GM10847 (cell line): ENCODE results near the gene PELI1.

Experiments used
- POLR2A ChIP-seq: IDR thresholded peaks from 2 replicates; pipeline ENCODE4 v1.6.1; 2011; ENCODE audit not compliant: insufficient read length; ENCODE audit errors: extremely low read depth

The PELI1 gene

DNA sequence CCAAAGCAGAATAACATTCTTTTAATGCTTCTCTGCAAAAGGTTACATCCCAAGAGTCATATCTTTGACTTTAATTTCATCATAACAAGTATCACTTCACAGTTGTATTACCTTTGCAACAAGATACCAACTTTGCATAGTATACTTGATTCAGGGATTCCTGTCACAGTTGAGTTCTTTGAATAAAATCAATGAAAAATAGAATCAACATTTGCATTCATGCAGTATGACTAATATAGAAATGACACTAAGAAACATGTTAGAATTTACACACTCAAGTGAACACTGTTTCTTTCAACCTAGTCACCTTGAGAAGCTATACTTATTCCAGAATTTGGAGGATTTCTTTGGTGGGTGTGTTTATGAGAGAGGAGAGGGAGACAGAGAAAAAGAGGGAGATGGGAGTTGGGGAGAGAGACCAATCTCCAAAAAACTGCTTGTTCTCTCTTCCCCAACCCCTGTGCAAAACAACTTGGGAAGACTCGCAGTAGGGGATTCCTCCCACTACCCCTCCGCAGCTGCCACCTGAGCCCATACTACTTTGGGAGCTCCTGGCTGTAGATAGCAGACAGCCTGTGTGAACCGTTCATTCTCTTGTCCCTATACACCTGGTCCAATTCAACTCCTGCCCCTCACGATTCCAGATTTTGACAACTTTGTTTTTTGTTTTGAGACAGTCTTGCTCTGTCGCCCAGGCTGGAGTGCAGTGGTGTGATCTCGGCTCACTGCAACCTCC is 57.7 kb downstream of the PELI1 start:
- TF ChIP-seq POLR2A: no peak

- no peak for TF ChIP-seq POLR2A
These were observed 58.3 kb downstream of the PELI1 start for GRCh38 chr2:64085936-64086335.

DNA sequence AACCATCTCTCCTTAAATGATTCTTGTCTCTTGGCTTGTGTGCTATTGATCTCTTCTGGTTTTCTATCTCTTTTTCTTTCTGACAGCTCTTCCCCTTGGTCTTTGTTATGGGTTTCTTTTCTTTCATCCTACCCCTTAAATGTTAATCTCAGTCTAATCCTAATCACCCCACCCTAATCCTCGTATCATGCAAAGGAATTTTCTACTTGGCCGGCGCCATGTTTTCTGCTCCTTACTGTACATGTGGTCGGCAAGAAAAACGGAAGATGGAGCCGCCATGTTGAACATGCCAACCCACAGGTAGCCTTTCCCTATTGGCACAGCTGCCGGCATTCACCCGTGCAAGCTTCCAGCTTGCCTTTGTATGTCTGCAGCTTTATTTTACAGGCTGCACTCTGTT is 63.2 kb downstream of the PELI1 start:
- TF ChIP-seq POLR2A: no peak

- no peak for TF ChIP-seq POLR2A
These were observed 64.0 kb downstream of the PELI1 start for GRCh38 chr2:64080179-64080578.

DNA sequence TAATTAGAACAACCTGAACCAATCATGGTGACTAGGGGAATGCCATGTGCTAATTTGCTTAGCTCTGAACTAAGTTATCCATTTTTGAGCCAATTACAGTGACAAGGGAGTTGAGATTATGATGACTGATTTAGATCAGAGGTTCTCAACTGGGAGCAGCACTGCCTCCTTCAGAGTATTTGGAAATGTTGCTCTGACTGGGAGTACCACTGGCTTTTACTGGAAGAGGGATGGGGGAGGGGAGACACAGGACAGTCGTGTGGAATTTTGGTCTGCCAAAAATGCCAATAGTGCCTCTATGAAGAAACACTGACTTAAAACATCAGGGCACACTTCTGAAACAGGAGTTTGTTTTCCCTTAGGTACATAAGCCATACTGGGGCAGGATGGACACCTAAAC is 76.9 kb downstream of the PELI1 start:
- no peak for TF ChIP-seq POLR2A

- no peak for TF ChIP-seq POLR2A
These were observed 78.7 kb downstream of the PELI1 start for GRCh38 chr2:64065516-64065915.

DNA sequence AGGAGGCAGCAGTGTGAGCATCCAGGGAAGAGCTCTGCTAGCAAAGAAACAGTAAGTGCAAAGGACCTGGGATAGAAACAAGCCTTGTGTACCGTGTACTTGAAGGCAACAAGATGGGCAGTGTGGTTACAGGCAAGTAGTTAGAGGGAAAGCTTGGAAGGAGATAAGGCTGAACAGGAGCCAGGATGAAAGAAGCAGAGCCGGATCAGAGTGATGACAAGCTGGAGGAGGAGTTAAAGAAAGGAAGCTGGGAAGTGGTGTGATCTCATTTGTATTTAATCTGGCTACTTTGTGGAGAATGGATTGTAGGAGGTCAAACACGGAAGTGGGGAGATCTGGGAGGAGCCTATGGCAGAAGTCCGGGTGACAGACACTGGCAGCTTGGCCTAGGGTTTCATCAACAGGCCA is 80.3 kb downstream of the PELI1 start:
- no peak for TF ChIP-seq POLR2A

- no peak for TF ChIP-seq POLR2A
These were observed 80.8 kb downstream of the PELI1 start for GRCh38 chr2:64063454-64063853.

DNA sequence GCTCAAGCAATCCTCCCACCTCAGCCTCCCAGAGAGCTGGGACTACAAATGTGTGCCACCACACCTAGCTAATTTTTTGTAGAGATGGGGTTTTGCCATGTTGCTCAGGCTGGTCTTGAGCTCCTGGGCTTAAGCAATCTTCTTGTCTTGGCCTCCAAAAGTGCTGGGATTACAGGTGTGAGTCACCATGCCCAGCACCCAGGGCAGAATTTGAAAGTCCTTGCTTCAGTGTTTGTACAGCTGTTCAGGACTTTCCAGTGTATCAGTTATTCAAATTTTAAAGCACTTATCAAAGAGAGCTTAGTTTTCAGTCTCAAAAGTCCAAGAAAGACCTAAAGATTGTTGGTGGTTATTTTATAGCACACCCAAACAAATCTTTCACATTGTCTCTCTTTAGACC is 81.4 kb downstream of the PELI1 start:
- no peak for TF ChIP-seq POLR2A

DNA sequence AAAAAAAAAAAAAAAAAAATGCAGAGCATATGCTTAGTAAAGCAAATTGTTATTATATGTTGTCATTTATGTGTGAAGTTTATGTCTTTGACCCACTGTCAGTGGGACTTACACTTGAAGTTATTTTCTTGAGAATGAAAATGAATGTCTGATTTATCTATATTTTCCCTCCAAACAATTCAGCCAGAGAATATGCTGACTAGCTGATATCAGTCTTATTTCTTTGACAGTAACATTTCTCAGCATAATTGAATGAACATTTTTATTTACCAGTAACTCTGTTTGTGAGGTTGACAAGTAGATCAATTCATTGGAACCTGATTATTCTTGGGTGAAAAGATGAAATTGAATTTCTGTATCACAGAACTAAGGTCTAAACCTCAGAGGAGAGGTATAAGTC is 85.0 kb downstream of the PELI1 start:
- TF ChIP-seq POLR2A: no peak

DNA sequence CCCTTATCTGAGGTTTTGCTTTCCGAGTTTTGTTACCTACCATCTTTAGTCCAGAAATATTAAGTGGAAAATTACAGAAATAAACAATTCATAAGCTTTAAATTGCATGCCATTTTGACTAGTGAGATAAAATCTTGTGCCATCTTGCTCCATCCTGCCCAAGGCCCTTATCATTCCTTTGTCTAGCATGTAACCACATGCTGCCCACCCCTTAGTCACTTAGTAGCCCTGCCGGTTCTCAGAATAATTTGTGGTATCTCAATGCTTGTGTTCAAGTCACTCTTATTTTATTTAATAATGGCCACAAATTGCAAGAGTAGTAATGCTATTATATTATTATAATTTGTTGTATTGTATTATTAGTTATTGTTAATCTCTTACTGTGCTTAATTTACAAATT is 88.2 kb downstream of the PELI1 start:
- no peak for TF ChIP-seq POLR2A

DNA sequence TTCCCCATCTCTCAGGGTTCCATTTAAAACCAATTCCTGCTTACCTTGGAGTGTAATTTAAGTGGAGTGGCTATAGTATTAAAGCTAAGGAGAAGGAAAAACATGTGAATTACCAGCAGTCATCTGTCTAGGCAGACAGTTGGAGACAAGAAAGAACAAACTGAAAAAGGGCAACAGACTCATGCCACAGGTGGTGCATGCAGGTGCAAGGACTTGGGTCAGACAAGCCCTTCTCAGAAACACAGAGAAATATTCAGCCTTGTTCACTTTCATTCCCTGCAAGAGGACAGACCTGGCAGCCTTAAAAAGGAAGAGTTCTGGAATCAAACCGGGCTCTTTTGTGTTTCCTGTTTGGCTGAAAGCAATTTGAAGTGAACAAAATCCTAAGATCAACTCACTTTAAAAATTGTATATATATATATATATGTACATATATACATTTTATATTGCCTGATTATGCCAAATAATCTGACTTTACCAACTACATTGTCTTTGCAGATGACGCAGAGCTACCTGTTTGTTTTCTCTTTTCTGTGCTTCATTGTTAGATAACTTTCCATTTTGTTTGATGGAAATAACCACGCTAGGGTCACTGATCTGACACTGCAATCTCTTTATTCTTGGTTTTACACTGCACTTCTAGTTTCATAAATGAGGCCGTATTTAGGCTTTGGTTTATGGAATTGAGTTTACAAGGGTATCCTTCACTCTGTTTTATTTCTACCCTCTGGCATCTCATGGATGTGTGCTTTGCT is 89.9 kb downstream of the PELI1 start:
- TF ChIP-seq POLR2A: no peak

DNA sequence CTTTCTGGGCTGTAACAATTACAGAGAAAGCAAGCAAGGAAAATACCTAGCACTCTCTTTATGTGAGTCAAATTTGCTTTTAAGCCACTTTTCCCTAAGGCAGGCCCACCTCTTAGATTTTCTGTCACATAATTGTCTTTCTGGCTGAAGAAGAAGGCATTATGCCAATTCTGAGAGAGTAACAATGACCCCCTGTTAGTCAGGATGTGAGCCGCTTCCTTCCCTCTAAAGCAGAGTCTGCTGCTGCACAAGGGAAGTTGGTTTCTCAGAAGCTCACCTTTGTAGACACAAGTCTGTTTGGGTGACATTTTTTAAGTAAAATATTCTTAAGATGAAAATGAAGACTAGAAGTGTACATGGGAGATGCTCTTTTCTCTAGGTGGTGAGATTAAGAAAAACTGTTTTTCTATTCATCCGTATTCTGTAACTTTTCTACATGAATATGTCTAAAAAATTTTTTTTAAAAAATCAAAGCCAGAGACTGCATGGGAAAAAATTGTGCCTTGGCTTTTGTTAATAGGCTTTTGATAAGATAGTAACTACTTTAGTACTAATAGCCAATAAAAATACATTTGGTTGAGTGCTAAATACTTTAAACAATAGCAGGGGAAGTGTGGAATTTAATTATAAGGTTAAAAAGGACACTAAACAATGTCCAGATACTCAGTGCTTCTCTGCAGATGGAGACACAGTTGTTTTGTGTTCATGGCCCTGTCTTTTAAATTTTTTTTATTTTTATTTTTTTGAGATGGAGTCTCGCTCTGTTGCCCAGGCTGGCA is 91.6 kb downstream of the PELI1 start:
- TF ChIP-seq POLR2A: no peak

DNA sequence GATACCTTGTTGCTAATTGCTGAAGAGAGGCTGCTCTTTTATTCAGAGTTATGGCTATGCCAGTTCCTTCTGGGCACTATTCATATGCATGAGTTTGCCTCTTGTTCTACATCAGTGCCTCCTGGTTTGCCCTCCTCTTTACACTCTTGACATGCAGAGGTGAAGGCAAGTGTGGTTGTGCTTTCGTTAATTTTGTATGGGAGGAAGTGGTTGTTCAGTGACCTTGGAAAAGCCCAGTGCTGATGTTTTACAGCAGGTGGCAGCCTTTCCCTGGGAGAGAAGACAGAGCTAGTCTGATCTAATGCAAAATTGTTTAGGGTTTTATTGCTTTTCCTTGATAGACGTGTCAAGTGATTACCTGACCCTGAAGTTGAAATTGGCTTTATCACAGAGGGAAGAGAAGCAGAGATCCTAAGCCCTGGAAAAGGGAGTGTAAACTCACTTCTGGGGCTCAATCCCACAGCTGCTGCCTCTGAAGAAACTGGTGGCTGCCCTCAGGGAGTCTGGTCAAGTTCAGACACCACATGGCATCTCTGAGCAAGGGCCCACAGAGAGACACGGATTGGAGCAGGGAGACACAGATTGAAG is 94.5 kb downstream of the PELI1 start:
- no peak for TF ChIP-seq POLR2A

GRCh38 chr2:64045938-64046337 is 98.3 kb downstream of the PELI1 start:
- TF ChIP-seq POLR2A: no peak
